HEK293 (cell line): Measurements from ENCODE around the gene ENDOV.

Experiments
- HOXD13 ChIP-seq: sonication (generic); formaldehyde crosslinking; IDR thresholded peaks from 2 replicates; pipeline ENCODE4 v1.8.0; 2022; ENCODE audit warnings: missing genetic modification reagents, borderline replicate concordance
- KLF16 ChIP-seq: fragments of 450-650 bp; formaldehyde crosslinking; IDR thresholded peaks from 2 replicates; pipeline ENCODE4 v1.5.1; 2017; ENCODE audit warnings: missing biosample characterization, missing genetic modification characterization
- RBAK ChIP-seq: fragments of 450-650 bp; formaldehyde crosslinking; IDR thresholded peaks from 2 replicates; pipeline ENCODE4 v1.5.1; 2016; ENCODE audit warnings: missing biosample characterization, missing genetic modification characterization
- SP7 ChIP-seq: fragments of 450-650 bp; formaldehyde crosslinking; IDR thresholded peaks from 2 replicates; pipeline ENCODE4 v1.5.1; 2016; ENCODE audit warnings: missing biosample characterization, missing genetic modification characterization
- ZBTB17 ChIP-seq: fragments of 450-650 bp; formaldehyde crosslinking; IDR thresholded peaks from 2 replicates; pipeline ENCODE4 v1.5.1; 2016; ENCODE audit warnings: missing biosample characterization, missing genetic modification characterization
- ZNF140 ChIP-seq: fragments of 450-650 bp; formaldehyde crosslinking; IDR thresholded peaks from 2 replicates; pipeline ENCODE4 v1.5.1; 2016; ENCODE audit warnings: missing biosample characterization, missing genetic modification characterization
- ZNF146 ChIP-seq: fragments of 450-650 bp; formaldehyde crosslinking; IDR thresholded peaks from 2 replicates; pipeline ENCODE4 v1.5.1; 2016; ENCODE audit warnings: missing biosample characterization, missing genetic modification characterization
- ZNF274 ChIP-seq, 2 experiments: fragments of 200-500 bp in 1 of 2; fragments of 450-650 bp in 1 of 2; sonication (Bioruptor generic) in 1 of 2; formaldehyde crosslinking in 1 of 2; IDR thresholded peaks; 2 replicates each; pipeline versions ENCODE4 v1.5.1 to v1.6.1; 2014 to 2016; ENCODE audit warnings: borderline replicate concordance in 1 of 2, inconsistent platforms in 1 of 2, low read length in 1 of 2, missing biosample characterization in 1 of 2, missing genetic modification characterization in 1 of 2
- ZNF391 ChIP-seq: fragments of 450-650 bp; formaldehyde crosslinking; IDR thresholded peaks from 2 replicates; pipeline ENCODE4 v1.5.1; 2016; ENCODE audit warnings: low read depth, missing biosample characterization, missing genetic modification characterization, borderline replicate concordance
- ZNF585B ChIP-seq: fragments of 450-650 bp; formaldehyde crosslinking; IDR thresholded peaks from 2 replicates; pipeline ENCODE4 v1.5.1; 2016; ENCODE audit warnings: missing biosample characterization, missing genetic modification characterization
- ZNF596 ChIP-seq: fragments of 450-650 bp; IDR thresholded peaks from 2 replicates; pipeline ENCODE4 v1.5.0; 2018; ENCODE audit warnings: missing biosample characterization, mild to moderate bottlenecking, missing genetic modification characterization, moderate library complexity
- ZNF670 ChIP-seq: fragments of 450-650 bp; formaldehyde crosslinking; IDR thresholded peaks from 2 replicates; pipeline ENCODE4 v1.5.1; 2016; ENCODE audit warnings: missing biosample characterization, missing genetic modification characterization, low read depth
- TF ChIP-seq, protein P1 (sequence below): fragments of 450-650 bp; formaldehyde crosslinking; IDR thresholded peaks from 2 replicates; pipeline ENCODE4 v1.5.1; 2017; ENCODE audit warnings: missing biosample characterization, mild to moderate bottlenecking, missing genetic modification characterization, moderate library complexity
- TF ChIP-seq, protein P2 (sequence below): fragments of 450-650 bp; formaldehyde crosslinking; IDR thresholded peaks from 2 replicates; pipeline ENCODE4 v1.5.1; 2016; ENCODE audit warnings: missing biosample characterization, missing genetic modification characterization
- TF ChIP-seq, protein P3 (sequence below): fragments of 450-650 bp; formaldehyde crosslinking; conservative IDR thresholded peaks from 2 replicates; pipeline ENCODE4 v1.5.1; 2016; ENCODE audit warnings: low read depth, missing biosample characterization, missing genetic modification characterization
- TF ChIP-seq, protein P4 (sequence below): fragments of 450-650 bp; formaldehyde crosslinking; IDR thresholded peaks from 2 replicates; pipeline ENCODE4 v1.5.1; 2016; ENCODE audit warnings: missing biosample characterization, missing genetic modification characterization
- TF ChIP-seq, protein P5 (sequence below): fragments of 450-650 bp; formaldehyde crosslinking; IDR thresholded peaks from 2 replicates; pipeline ENCODE4 v1.5.1; 2016; ENCODE audit warnings: missing biosample characterization, missing genetic modification characterization
- TF ChIP-seq, protein P6 (sequence below): fragments of 450-650 bp; formaldehyde crosslinking; IDR thresholded peaks from 2 replicates; pipeline ENCODE4 v1.5.1; 2016; ENCODE audit warnings: missing biosample characterization, missing genetic modification characterization, borderline replicate concordance
- TF ChIP-seq, protein P7 (sequence below): fragments of 450-650 bp; formaldehyde crosslinking; IDR thresholded peaks from 2 replicates; pipeline ENCODE4 v1.5.1; 2016; ENCODE audit warnings: missing biosample characterization, missing genetic modification characterization

The ENDOV gene

DNA sequence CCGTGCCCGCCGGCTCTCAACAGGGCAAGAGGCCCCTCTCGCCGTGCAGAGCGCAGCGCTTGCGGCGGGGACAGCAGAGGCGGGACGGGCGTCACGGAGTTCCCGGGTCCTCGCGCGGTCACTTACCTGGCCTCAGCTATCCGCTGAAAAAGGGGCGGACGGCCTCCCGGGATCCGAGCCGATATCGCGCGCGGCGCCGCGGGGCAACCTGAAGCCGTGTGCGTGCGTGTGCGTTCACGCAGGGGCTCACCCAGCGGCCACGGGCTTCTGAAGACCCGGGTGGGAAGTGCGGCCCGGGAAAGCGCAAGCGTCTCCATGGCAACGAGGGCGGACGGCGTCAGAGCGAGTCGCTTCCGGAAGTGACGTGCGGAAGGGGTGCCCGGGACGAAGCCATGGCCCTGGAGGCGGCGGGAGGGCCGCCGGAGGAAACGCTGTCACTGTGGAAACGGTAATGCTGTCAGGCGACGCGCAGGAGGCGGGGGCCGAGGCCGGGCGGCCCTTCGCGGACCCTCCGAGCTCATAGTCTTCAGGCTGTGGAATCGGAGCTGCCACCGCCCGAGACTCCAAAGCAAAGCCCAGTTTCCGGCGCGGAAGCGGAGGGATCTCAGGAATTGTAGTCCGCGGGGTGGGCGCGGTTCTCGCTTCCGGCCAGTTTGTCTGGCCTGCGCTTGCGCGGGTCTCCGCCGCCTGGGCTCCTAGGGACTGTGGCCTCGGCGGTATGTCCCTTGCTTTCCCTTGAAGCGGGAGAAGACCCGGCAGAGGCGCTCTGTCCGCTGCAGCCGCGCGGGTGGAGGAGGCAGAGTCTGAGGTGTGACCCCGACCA lies at the start of gene ENDOV (continued):
- TF ChIP-seq, protein P1, sequence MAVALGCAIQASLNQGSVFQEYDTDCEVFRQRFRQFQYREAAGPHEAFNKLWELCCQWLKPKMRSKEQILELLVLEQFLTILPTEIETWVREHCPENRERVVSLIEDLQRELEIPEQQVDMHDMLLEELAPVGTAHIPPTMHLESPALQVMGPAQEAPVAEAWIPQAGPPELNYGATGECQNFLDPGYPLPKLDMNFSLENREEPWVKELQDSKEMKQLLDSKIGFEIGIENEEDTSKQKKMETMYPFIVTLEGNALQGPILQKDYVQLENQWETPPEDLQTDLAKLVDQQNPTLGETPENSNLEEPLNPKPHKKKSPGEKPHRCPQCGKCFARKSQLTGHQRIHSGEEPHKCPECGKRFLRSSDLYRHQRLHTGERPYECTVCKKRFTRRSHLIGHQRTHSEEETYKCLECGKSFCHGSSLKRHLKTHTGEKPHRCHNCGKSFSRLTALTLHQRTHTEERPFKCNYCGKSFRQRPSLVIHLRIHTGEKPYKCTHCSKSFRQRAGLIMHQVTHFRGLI (tag by site-specific recombination) = peak; percentile 77
- TF ChIP-seq, protein P2, sequence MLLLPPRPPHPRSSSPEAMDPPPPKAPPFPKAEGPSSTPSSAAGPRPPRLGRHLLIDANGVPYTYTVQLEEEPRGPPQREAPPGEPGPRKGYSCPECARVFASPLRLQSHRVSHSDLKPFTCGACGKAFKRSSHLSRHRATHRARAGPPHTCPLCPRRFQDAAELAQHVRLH (tag by site-specific recombination) = peak; percentile 99
- TF ChIP-seq SP7 (tag by site-specific recombination) (peak; percentile 94), RBAK (tag by site-specific recombination) (no peak), ZNF146 (peak; percentile 85), ZNF274 (IDR thresholded peaks at IDR 0.05; ENCODE audit: low read length) (no peak), ZNF274 (tag by site-specific recombination; IDR thresholded peaks at IDR 0.05; ENCODE audit: borderline replicate concordance) (no peak), ZNF670 (tag by site-specific recombination) (no peak), ZNF140 (tag by site-specific recombination) (no peak), ZNF391 (tag by site-specific recombination) (peak; percentile 89), HOXD13 (CRISPR knock-in tag) (no peak), ZNF596 (tag by site-specific recombination) (no peak), KLF16 (tag by site-specific recombination) (peak; percentile 100), ZBTB17 (tag by site-specific recombination) (peak; percentile 94), ZNF585B (tag by site-specific recombination) (no peak)
- TF ChIP-seq, protein P3, sequence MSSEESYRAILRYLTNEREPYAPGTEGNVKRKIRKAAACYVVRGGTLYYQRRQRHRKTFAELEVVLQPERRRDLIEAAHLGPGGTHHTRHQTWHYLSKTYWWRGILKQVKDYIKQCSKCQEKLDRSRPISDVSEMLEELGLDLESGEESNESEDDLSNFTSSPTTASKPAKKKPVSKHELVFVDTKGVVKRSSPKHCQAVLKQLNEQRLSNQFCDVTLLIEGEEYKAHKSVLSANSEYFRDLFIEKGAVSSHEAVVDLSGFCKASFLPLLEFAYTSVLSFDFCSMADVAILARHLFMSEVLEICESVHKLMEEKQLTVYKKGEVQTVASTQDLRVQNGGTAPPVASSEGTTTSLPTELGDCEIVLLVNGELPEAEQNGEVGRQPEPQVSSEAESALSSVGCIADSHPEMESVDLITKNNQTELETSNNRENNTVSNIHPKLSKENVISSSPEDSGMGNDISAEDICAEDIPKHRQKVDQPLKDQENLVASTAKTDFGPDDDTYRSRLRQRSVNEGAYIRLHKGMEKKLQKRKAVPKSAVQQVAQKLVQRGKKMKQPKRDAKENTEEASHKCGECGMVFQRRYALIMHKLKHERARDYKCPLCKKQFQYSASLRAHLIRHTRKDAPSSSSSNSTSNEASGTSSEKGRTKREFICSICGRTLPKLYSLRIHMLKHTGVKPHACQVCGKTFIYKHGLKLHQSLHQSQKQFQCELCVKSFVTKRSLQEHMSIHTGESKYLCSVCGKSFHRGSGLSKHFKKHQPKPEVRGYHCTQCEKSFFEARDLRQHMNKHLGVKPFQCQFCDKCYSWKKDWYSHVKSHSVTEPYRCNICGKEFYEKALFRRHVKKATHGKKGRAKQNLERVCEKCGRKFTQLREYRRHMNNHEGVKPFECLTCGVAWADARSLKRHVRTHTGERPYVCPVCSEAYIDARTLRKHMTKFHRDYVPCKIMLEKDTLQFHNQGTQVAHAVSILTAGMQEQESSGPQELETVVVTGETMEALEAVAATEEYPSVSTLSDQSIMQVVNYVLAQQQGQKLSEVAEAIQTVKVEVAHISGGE (tag by site-specific recombination) = peak; percentile 98
- TF ChIP-seq, protein P4, sequence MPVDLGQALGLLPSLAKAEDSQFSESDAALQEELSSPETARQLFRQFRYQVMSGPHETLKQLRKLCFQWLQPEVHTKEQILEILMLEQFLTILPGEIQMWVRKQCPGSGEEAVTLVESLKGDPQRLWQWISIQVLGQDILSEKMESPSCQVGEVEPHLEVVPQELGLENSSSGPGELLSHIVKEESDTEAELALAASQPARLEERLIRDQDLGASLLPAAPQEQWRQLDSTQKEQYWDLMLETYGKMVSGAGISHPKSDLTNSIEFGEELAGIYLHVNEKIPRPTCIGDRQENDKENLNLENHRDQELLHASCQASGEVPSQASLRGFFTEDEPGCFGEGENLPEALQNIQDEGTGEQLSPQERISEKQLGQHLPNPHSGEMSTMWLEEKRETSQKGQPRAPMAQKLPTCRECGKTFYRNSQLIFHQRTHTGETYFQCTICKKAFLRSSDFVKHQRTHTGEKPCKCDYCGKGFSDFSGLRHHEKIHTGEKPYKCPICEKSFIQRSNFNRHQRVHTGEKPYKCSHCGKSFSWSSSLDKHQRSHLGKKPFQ (tag by site-specific recombination) = 0 out of 2 replicates have a peak, but pooled peaks have one; percentile 18
- TF ChIP-seq, protein P5, sequence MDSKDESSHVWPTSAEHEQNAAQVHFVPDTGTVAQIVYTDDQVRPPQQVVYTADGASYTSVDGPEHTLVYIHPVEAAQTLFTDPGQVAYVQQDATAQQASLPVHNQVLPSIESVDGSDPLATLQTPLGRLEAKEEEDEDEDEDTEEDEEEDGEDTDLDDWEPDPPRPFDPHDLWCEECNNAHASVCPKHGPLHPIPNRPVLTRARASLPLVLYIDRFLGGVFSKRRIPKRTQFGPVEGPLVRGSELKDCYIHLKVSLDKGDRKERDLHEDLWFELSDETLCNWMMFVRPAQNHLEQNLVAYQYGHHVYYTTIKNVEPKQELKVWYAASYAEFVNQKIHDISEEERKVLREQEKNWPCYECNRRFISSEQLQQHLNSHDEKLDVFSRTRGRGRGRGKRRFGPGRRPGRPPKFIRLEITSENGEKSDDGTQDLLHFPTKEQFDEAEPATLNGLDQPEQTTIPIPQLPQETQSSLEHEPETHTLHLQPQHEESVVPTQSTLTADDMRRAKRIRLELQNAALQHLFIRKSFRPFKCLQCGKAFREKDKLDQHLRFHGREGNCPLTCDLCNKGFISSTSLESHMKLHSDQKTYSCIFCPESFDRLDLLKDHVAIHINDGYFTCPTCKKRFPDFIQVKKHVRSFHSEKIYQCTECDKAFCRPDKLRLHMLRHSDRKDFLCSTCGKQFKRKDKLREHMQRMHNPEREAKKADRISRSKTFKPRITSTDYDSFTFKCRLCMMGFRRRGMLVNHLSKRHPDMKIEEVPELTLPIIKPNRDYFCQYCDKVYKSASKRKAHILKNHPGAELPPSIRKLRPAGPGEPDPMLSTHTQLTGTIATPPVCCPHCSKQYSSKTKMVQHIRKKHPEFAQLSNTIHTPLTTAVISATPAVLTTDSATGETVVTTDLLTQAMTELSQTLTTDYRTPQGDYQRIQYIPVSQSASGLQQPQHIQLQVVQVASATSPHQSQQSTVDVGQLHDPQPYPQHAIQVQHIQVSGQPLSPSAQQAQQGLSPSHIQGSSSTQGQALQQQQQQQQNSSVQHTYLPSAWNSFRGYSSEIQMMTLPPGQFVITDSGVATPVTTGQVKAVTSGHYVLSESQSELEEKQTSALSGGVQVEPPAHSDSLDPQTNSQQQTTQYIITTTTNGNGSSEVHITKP (tag by site-specific recombination) = peak; percentile 95
- TF ChIP-seq, protein P6, sequence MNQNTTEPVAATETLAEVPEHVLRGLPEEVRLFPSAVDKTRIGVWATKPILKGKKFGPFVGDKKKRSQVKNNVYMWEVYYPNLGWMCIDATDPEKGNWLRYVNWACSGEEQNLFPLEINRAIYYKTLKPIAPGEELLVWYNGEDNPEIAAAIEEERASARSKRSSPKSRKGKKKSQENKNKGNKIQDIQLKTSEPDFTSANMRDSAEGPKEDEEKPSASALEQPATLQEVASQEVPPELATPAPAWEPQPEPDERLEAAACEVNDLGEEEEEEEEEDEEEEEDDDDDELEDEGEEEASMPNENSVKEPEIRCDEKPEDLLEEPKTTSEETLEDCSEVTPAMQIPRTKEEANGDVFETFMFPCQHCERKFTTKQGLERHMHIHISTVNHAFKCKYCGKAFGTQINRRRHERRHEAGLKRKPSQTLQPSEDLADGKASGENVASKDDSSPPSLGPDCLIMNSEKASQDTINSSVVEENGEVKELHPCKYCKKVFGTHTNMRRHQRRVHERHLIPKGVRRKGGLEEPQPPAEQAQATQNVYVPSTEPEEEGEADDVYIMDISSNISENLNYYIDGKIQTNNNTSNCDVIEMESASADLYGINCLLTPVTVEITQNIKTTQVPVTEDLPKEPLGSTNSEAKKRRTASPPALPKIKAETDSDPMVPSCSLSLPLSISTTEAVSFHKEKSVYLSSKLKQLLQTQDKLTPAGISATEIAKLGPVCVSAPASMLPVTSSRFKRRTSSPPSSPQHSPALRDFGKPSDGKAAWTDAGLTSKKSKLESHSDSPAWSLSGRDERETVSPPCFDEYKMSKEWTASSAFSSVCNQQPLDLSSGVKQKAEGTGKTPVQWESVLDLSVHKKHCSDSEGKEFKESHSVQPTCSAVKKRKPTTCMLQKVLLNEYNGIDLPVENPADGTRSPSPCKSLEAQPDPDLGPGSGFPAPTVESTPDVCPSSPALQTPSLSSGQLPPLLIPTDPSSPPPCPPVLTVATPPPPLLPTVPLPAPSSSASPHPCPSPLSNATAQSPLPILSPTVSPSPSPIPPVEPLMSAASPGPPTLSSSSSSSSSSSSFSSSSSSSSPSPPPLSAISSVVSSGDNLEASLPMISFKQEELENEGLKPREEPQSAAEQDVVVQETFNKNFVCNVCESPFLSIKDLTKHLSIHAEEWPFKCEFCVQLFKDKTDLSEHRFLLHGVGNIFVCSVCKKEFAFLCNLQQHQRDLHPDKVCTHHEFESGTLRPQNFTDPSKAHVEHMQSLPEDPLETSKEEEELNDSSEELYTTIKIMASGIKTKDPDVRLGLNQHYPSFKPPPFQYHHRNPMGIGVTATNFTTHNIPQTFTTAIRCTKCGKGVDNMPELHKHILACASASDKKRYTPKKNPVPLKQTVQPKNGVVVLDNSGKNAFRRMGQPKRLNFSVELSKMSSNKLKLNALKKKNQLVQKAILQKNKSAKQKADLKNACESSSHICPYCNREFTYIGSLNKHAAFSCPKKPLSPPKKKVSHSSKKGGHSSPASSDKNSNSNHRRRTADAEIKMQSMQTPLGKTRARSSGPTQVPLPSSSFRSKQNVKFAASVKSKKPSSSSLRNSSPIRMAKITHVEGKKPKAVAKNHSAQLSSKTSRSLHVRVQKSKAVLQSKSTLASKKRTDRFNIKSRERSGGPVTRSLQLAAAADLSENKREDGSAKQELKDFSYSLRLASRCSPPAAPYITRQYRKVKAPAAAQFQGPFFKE = no peak
- TF ChIP-seq, protein P7, sequence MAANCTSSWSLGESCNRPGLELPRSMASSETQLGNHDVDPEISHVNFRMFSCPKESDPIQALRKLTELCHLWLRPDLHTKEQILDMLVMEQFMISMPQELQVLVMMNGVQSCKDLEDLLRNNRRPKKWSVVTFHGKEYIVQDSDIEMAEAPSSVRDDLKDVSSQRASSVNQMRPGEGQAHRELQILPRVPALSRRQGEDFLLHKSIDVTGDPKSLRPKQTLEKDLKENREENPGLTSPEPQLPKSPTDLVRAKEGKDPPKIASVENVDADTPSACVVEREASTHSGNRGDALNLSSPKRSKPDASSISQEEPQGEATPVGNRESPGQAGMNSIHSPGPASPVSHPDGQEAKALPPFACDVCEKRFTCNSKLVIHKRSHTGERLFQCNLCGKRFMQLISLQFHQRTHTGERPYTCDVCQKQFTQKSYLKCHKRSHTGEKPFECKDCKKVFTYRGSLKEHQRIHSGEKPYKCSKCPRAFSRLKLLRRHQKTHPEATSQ (tag by site-specific recombination) = 0 out of 2 replicates have a peak, but pooled peaks have one; percentile 46
